H7 (cell line): ENCODE results near the gene FBXO44. TPM values are rescaled to one million over a fixed set of nuclear protein-coding genes. Genes with fewer than 3 reads are reported as not detected.

Experiments used
- DNase-seq: peaks from one replicate; pipeline ENCODE4 v3.0.0; 2012
- H3K27me3 ChIP-seq: 2 replicates; pipeline ENCODE4 v1.6.0; 2011; ENCODE audit warnings: mild to moderate bottlenecking, low read length; ENCODE audit not compliant: control insufficient read depth, insufficient read depth
- H3K36me3 ChIP-seq: replicated peaks from 2 replicates; pipeline ENCODE4 v1.5.1; 2011; ENCODE audit warnings: low read length; ENCODE audit not compliant: control insufficient read depth, insufficient read depth
- H3K4me3 ChIP-seq: 2 replicates; pipeline ENCODE4 v1.5.1; 2011; ENCODE audit warnings: low read depth, mild to moderate bottlenecking, control low read depth, low read length, moderate library complexity; ENCODE audit not compliant: insufficient read depth
- total RNA-seq: library from RNA; depleted of rRNA; stranded (reverse); fragments of >200 nt; shearing (Covaris generic); gene quantifications from 2 replicates; pipeline ENCODE4 v1.2.3, GENCODE V29; 2014

FBXO44 gene
- total RNA-seq, 1 experiment from 2014 or later: 24.5 TPM

DNA sequence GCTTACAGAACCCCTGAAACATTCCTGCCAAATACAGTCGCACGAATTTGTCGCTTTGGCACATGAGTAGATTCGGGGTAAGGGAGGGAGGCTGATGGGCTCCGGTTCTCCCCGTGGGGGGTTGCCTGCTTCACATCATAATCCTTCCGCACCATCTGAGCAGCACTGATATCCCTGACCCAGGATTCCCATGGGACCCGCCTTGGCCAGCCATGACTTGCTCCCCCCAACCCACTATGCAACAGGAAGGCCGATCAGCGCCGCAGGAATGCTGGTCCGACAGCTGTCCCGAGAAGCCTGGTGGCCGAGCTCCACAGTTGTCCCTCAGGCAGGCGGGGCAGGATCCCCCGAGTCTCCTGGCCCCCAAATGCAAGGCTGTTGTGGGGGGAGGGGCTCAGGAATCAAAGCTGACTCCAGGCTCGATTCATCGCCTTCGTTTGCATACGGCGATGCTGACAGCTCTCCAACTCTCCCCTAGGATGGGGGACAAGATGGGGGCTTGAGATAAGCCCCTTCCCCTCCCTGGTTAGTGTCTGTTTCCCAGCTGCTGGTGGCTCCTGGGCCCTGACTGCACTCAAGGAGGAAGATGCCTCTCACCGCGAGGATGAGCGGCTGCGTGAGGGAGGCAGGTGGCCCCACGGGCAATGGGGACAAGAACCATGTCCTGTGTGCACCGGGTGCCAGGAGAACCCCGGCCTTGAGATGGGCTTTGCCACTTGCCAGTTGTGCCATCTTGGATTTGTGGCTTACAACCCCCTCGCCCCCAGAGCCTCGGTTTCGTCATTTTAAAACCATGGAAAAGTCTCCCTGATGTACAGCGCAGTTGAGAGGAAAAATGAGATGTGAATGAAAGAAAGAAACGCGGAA is 46.2 kb downstream of the FBXO44 start:
- Histone ChIP-seq H3K27me3 (no peaks in the 10 kb centered on the region), H3K36me3 (no peaks in the 10 kb centered on the region), H3K4me3 (no peak overlapping the region)
- DNase-seq: peak; percentile 70

DNA sequence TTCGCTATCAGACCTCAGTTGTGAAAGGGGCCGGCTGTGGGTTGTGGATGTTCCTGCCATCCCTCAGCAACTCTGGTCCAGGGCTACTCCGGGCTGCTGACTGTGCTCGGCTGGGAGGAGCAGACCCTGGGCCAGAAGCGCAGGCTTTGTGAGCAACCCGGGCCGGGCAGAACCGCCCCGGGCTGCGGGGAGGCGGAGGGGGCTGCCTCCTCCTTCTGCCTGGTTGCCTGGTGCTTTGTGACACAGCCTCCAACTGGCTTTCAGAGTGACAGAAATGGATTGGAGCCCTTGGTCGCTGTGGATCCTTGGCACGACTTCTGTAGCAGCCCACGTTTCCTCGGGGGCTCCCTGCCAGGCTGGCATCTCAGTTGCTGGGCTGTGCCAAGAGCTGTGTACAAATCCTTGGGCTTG is 46.9 kb downstream of the FBXO44 start:
- no peaks in the 10 kb centered on the region for H3K27me3 ChIP-seq
- DNase-seq: peak; percentile 62
- H3K36me3 ChIP-seq: no peaks in the 10 kb centered on the region
- H3K4me3 ChIP-seq: no peak overlapping the region

DNA sequence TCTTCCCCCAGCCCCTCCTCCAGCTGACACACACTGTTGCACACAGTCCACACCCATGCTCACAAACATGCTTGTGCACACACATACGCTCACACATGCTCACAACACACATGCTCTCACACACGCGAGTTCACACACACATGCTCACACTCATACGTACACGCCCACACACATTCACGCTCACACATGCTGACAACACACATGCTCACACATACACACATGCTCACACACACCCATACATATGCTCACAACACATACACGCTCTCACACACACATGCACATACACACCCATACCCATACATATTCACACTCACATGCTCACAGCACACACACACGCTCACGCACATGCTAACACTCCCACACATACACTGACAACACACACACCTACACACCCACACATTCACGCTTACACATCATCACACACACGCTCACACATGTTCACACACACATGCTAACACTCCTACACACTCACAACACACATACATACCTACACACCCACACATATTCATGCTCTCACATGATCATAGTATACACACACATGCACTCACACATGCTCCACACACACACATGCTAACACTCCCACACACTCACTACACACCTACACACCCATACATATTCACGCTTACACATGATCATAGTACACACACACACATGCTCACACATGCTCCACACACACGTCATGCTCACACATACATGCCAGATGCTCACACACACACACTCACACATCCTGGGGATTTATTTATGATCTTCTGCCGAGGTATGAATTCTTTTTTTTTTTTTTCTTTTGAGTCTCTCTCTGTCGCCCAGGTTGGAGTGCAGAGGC is 47.5 kb downstream of the FBXO44 start:
- Histone ChIP-seq H3K4me3 (no peak overlapping the region), H3K27me3 (no peaks in the 10 kb centered on the region), H3K36me3 (no peaks in the 10 kb centered on the region)
- no peak for DNase-seq

DNA sequence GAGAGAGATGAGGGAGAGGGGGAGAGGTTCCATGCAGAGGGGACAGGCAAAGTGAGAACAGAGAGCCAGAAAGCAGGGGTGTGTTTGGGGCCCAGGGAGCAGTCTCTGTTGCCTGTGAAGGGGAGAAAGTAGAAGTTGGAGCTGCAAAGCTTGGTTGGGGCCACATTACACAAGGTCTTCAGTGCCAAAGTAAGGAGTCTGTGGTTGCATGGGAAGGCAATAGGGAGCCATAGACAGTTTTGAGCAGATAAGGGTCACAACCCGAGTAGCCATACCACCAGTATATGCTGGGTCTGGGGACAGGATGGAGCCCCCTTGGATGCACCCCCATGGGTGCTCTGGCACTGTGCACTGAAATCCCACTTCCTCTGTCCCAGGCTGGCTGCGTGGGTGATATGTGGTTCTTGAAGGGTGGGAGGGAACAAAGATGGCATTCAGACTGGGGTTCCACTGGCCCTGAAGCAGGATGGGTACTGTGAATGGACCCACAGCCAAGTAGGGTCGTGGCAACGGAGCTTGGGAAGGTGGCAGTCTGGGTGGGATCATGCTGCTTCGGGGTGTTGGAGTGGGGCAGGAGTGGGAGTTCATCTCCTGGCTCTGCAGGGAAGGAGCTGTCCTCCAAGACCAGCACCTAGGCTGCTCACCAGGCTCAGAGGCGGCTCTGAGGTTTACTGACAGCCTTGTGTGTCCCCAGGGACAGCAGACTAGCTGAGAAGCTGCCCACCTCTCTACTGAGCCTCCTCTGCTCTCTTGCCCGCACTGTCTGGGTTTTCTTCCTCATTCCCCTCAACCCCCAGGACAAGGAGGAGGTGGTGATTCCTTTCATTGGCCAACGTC is 48.9 kb downstream of the FBXO44 start:
- no peaks in the 10 kb centered on the region for H3K36me3 ChIP-seq
- H3K4me3 ChIP-seq: no peak overlapping the region
- H3K27me3 ChIP-seq: no peaks in the 10 kb centered on the region
- no peak for DNase-seq

DNA sequence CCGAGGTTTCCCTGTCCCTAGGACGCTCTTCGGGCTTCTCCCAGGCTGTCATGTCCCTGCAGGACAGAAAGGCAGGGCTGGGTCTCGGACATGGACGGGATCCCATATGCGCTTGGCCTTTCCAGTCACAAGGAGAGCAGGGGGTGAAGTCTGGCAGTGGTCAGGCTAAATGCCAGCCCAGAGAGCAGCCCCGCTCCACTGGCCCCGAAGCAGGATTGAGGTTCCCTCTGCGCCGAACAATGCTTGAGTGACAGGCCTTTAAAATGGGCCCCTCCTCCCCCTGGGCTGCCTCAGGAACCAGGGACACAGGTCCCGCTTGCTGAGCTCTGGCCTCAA is 49.5 kb downstream of the FBXO44 start:
- no peaks in the 10 kb centered on the region for H3K27me3 ChIP-seq
- H3K4me3 ChIP-seq: no peak overlapping the region
- peak; percentile 86 for DNase-seq
- no peaks in the 10 kb centered on the region for H3K36me3 ChIP-seq

DNA sequence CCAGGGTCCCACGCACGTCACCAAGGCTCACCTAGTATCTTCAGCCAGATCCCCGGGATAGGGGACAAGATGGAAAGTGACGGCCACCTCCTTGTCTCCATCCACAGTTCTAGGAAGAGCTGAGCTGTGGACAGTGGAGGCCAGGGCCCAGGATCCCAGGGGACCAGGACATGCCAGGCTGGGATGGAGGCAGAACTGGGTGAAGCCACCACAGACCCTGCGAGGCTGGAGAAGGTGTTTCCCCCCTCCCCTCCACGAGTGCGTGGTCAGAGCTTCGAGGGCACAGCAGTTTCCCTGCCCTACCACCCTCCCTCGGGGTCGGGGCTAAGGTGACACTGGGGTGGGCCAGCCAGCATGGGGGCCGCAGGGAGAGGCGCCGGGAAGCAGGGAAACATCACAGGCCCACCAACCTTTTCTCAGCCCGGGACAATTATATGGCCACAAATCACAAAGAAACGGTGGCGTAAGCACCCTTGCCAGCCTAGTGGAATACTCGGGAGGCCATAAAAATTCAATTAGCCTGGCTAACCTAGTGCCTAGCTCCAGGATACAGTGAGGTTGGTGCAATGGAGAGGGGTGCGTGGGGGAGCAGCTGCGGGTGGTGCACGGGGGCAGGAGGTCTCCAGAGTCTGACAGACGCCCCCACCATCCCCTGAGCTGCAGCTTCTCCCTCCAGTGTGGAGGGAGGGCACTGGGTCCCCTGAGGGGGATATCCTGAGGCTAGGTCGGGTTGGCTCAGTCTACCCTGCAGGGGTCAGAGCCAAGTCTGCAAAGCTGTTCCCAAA is 50.2 kb downstream of the FBXO44 start:
- Histone ChIP-seq H3K4me3 (no peak overlapping the region), H3K27me3 (no peaks in the 10 kb centered on the region), H3K36me3 (peaks cover 2% of the 10 kb centered on the region; the same call in 1 of the 2 replicates)
- peak; percentile 83 for DNase-seq

DNA sequence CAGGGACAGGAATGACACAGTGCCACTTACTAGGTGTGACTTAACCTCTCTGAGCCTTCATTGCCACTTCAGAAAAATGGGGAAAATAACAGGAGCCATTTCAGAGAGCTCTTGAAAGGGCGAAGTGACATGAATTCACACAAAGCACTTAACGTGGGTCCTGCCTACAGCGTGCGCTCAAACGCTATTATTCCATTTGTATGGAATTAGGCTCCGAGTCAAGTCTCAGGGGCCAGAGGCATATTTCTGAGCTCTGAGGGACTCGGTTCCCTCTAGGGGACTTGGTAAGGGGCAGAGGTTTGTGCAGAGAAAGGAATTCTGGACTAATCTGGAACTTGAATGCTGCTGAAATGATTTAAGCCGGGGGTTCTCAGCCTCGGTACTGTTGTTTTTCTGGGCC is 50.9 kb downstream of the FBXO44 start:
- peaks cover 2% of the 10 kb centered on the region; the same call in 1 of the 2 replicates for H3K36me3 ChIP-seq
- no peak overlapping the region for H3K4me3 ChIP-seq
- DNase-seq: no peak
- H3K27me3 ChIP-seq: no peaks in the 10 kb centered on the region

DNA sequence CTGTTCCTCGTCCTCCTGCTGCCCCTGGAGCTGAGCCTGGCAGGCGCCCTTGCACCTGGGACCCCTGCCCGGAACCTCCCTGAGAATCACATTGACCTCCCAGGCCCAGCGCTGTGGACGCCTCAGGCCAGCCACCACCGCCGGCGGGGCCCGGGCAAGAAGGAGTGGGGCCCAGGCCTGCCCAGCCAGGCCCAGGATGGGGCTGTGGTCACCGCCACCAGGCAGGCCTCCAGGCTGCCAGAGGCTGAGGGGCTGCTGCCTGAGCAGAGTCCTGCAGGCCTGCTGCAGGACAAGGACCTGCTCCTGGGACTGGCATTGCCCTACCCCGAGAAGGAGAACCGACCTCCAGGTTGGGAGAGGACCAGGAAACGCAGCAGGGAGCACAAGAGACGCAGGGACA is 51.6 kb downstream of the FBXO44 start:
- Histone ChIP-seq H3K27me3 (no peaks in the 10 kb centered on the region), H3K4me3 (no peak overlapping the region), H3K36me3 (peaks cover 2% of the 10 kb centered on the region; the same call in 1 of the 2 replicates)
- DNase-seq: peak; percentile 49

DNA sequence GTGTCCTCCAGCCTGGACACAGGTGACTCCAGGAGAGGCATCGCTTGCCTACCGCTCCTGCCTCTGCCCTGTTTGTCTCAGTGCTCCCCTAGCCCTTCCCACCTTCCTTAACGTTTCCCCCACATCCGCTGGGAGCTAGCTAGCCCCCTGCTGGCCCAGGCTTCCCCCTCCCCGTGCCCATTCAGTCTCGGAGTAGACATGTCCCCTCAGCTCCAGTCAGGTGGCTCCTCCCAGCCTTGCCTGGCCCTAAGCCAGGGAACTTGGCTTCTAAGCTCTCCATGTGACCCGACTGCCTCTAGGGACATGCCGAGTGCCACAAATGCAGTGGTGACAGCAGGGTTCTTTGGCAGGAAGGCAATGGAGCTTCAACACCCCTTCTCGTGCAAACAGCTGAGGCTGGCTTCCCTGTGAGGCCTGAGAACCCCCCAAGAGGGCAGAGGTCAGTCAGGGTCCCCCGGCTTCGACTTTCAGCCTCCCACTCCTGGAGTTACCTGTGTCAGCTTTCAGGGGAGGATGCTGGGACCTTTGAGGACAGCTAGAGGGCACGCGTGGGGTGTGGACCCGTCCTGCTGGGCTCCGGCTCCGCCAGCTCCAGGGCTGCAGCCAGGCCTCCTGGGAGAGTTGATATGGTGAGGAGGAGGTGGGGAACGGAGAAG is 53.1 kb downstream of the FBXO44 start:
- DNase-seq: peak; percentile 71
- no peak overlapping the region for H3K4me3 ChIP-seq
- H3K36me3 ChIP-seq: peaks cover 4% of the 10 kb centered on the region; the same call in 1 of the 2 replicates
- H3K27me3 ChIP-seq: no peaks in the 10 kb centered on the region

DNA sequence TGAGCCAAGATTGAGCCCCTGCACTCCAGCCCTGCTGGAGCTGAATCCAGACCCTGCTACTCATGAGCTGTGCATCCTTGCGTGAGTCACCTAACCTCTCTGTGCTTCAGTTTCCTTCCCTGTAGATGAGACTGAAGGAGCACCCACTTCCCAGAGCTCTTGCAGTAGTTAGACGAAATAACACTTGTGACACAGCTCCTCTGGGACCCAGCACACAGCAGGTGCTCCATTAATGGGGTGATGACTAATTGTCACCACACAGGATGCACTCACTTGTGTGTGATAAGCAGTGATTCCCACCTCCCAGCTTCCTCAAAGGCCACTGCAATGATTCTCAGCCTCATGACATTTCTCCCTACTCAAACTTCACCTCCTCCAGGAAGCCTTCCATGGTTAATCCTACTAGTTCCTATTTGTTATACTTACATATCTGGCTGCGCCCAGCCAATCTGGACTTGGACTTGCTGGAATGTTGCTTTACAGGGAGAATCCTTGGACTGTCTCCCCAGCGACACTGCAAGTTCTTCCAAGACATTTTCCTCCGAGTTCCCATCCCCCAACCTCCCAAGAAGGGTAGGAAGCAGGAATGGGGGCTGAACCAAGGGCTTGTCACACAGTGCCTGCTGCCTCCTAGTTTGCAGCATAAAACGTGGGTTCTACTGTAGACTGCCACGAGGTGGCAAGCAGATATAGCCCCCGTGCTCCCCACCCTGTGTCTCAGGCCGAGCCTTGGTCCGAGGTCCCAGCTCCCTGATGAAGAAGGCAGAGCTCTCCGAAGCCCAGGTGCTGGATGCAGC is 54.1 kb downstream of the FBXO44 start:
- DNase-seq: no peak
- no peaks in the 10 kb centered on the region for H3K27me3 ChIP-seq
- peaks cover 6% of the 10 kb centered on the region for H3K36me3 ChIP-seq
- H3K4me3 ChIP-seq: no peak overlapping the region

DNA sequence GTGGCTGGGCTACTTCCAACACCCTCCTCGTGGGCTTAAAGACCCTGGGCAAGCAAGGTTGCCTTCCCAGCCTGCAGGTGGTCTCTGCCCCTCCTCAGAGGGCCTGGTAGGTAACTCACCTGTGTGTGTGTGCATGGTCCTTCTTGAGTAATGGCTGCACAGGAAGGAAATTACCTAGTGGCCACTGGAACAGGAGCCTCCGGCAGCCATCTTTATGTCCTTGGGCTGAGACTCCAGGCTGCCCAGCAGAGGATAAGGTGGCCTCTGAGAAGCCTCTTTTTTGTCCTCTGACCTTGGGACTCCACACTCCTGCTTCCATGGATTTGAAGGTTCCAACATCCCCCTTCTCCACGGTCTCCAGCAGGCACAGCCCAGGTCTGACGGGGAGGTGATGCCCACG is 56.8 kb downstream of the FBXO44 start:
- DNase-seq: no peak
- H3K36me3 ChIP-seq: peaks cover 6% of the 10 kb centered on the region
- no peaks in the 10 kb centered on the region for H3K27me3 ChIP-seq
- no peak overlapping the region for H3K4me3 ChIP-seq

DNA sequence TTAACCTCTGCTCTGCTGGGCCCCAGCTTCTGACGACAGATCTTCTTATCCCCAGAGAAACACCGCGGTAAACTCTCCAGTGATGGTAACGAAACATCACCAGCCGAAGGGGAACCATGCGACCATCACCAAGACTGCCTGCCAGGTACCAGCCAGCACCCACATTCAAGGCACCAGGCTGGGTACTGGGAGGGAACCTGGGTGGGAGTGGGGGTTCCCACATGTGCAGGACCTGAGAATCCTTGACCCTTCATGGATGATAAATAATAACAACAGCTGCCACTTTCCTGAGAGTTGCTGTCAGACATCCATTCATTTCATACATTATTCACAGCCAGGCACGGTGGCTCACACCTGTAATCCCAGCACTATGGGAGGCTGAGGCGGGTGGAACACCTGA is 57.6 kb downstream of the FBXO44 start:
- Histone ChIP-seq H3K27me3 (no peaks in the 10 kb centered on the region), H3K4me3 (no peak overlapping the region), H3K36me3 (peaks cover 6% of the 10 kb centered on the region)
- DNase-seq: no peak
